Hepatocyte (in vitro differentiated cells): ENCODE data around the gene MYL5. TPM values are rescaled to one million over a fixed set of nuclear protein-coding genes. Genes with fewer than 3 reads are reported as not detected.

Source experiments
- DNase-seq: peaks from one replicate; pipeline ENCODE4 v3.0.0-alpha.2; 2016; ENCODE audit warnings: low spot score
- H2AFZ ChIP-seq: fragments of 200-600 bp; sonication (generic); 2 replicates; pipeline ENCODE4 v1.6.0; 2016; ENCODE audit warnings: antibody characterized with exemption, mild to moderate bottlenecking
- H3K27ac ChIP-seq: fragments of 200-600 bp; sonication (generic); 2 replicates; pipeline ENCODE4 v1.5.1; 2016; ENCODE audit warnings: mild to moderate bottlenecking
- H3K27me3 ChIP-seq: fragments of 200-600 bp; sonication (generic); 2 replicates; pipeline ENCODE4 v1.6.1; 2016
- H3K36me3 ChIP-seq: fragments of 200-600 bp; sonication (generic); replicated peaks from 2 replicates; pipeline ENCODE4 v1.5.1; 2016; ENCODE audit warnings: low read depth; ENCODE audit not compliant: insufficient read depth
- H3K4me1 ChIP-seq: fragments of 200-600 bp; sonication (generic); 2 replicates; pipeline ENCODE4 v1.5.1; 2016; ENCODE audit warnings: mild to moderate bottlenecking, moderate library complexity; ENCODE audit not compliant: insufficient read depth
- H3K4me2 ChIP-seq: fragments of 200-600 bp; sonication (generic); 2 replicates; pipeline ENCODE4 v1.6.0; 2016
- H3K4me3 ChIP-seq: fragments of 200-600 bp; sonication (generic); 2 replicates; pipeline ENCODE4 v1.5.1; 2016; ENCODE audit warnings: mild to moderate bottlenecking
- H3K79me2 ChIP-seq: fragments of 200-600 bp; sonication (generic); 2 replicates; pipeline ENCODE4 v1.6.0; 2017; ENCODE audit warnings: mild to moderate bottlenecking
- H3K9me2 ChIP-seq: fragments of 200-600 bp; sonication (generic); replicated peaks from 2 replicates; pipeline ENCODE4 v1.6.0; 2017; ENCODE audit warnings: mild to moderate bottlenecking; ENCODE audit not compliant: insufficient read depth
- H3K9me3 ChIP-seq: fragments of 200-600 bp; sonication (generic); 2 replicates; pipeline ENCODE4 v1.5.1; 2016; ENCODE audit warnings: low read depth, mild to moderate bottlenecking
- H4K20me1 ChIP-seq: fragments of 200-600 bp; sonication (generic); 2 replicates; pipeline ENCODE4 v1.6.0; 2016; ENCODE audit warnings: mild to moderate bottlenecking; ENCODE audit not compliant: insufficient read depth, poor library complexity, severe bottlenecking
- EZH2 ChIP-seq: fragments of 200-600 bp; sonication (generic); IDR thresholded peaks from 2 replicates; pipeline ENCODE4 v1.6.1; 2016; ENCODE audit warnings: antibody characterized with exemption, mild to moderate bottlenecking, borderline replicate concordance
- EZH2phosphoT487 ChIP-seq: fragments of 200-600 bp; sonication (generic); IDR thresholded peaks from one replicate; pipeline ENCODE4 v1.6.1; 2018; ENCODE audit warnings: antibody characterized with exemption, mild to moderate bottlenecking, low read depth, moderate library complexity; ENCODE audit not compliant: unreplicated experiment, severe bottlenecking
- WGBS: methylation state at CpG from one replicate; pipeline ENCODE4 v1.1.6; 2016; ENCODE audit warnings: low lambda C conversion rate; ENCODE audit errors: missing lambda C conversion rate; 5-methylcytosine and 5-hydroxymethylcytosine counted together
- polyA plus RNA-seq: library from polyadenylated mRNA; unstranded; fragments of >200 nt; fragmentation: Nextera tagmentation; extraction: Ambion mirVana; gene quantifications from 2 replicates; pipeline ENCODE4 v1.2.1, GENCODE V29; 2016
- total RNA-seq: library from RNA; depleted of rRNA; stranded (reverse); fragments of >200 nt; gene quantifications from 2 replicates; pipeline ENCODE4 v1.2.3, GENCODE V29; 2014
- TF ChIP-seq, protein P1 (sequence below): fragments of 200-600 bp; sonication (generic); IDR thresholded peaks from 2 replicates; pipeline ENCODE4 v1.5.1; 2016; ENCODE audit warnings: antibody characterized with exemption, mild to moderate bottlenecking; ENCODE audit not compliant: poor library complexity

The MYL5 gene
- total and polyA plus RNA-seq, 2 experiments from 2014 or later, result 12.6 to 25.1 TPM

DNA sequence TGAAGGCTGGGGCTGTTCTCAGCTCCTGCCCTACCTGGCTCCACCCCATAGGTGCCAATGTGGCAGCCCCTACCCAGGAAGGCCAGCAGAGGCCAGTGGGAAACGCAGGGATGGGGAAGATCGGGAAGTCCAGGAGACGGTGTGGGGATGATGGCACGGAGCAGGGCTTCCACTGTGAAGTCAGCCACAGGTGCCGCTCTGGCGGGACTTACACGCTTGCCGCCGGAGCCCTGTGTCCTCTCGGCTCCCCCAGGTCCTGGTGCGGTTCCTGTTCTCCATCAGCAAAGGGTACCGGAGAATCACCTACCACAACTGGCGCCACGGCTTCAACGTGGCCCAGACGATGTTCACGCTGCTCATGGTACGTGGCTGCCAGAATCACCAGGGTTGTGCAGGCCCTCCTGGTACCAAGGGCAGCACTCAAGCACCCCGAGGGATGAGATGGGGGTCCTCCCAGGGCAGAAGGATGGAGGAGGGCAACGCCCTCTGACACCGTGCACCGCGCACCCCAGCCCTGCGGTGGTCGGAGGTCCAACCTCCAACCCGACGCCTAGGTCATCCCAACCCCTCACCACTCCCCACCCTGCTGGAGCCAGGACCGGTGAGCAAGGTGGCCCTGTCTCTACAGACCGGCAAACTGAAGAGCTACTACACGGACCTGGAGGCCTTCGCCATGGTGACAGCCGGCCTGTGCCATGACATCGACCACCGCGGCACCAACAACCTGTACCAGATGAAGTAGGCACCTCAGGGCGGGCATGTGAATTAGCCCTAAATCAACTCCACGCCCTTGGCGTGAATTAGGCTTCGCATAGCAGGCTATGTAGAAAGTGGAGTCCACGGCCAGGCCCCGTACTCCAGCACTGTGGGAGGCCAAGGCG, 12.2 kb upstream of the MYL5 start:
- Histone ChIP-seq H3K27me3 (no peaks in the 10 kb centered on the region), H3K36me3 (no peaks in the 10 kb centered on the region), H3K4me1 (peaks cover 12% of the 10 kb centered on the region), H3K4me2 (no peak overlapping the region), H3K79me2 (peaks cover 2% of the 10 kb centered on the region), H2AFZ (no peak overlapping the region), H3K27ac (no peak overlapping the region), H3K4me3 (no peak overlapping the region), H3K9me2 (no peaks in the 10 kb centered on the region), H4K20me1 (no peaks in the 10 kb centered on the region), H3K9me3 (no peaks in the 10 kb centered on the region)
- no peak for TF ChIP-seq EZH2
- TF ChIP-seq EZH2phosphoT487, result no peak
- TF ChIP-seq, protein P1, sequence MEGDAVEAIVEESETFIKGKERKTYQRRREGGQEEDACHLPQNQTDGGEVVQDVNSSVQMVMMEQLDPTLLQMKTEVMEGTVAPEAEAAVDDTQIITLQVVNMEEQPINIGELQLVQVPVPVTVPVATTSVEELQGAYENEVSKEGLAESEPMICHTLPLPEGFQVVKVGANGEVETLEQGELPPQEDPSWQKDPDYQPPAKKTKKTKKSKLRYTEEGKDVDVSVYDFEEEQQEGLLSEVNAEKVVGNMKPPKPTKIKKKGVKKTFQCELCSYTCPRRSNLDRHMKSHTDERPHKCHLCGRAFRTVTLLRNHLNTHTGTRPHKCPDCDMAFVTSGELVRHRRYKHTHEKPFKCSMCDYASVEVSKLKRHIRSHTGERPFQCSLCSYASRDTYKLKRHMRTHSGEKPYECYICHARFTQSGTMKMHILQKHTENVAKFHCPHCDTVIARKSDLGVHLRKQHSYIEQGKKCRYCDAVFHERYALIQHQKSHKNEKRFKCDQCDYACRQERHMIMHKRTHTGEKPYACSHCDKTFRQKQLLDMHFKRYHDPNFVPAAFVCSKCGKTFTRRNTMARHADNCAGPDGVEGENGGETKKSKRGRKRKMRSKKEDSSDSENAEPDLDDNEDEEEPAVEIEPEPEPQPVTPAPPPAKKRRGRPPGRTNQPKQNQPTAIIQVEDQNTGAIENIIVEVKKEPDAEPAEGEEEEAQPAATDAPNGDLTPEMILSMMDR, result no peak
- DNase-seq, result no peak
- WGBS, result 98% methylated on average over 39 of the region's 42 CpGs

DNA sequence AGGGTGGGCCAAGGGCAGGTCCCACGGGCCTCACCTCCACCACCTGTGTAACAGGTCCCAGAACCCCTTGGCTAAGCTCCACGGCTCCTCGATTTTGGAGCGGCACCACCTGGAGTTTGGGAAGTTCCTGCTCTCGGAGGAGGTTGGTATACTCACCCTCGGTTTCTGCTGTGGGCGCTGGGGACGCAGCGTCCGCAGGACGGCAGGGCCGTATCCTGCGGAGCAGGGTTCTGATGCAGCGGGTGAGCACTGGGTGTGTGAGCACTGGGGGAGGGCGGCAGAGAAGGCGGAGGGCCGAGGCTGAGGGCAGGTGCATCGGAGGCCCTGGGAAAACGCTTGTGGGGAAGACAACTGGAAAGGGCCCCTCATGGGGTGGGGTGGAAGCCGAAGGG, 11.3 kb upstream of the MYL5 start:
- Histone ChIP-seq H3K9me3 (no peaks in the 10 kb centered on the region), H4K20me1 (no peaks in the 10 kb centered on the region), H3K4me2 (peak overlapping the region; percentile 94), H3K9me2 (no peaks in the 10 kb centered on the region), H3K79me2 (peaks cover 2% of the 10 kb centered on the region), H3K4me1 (peaks cover 12% of the 10 kb centered on the region), H2AFZ (peak overlapping the region; percentile 92), H3K36me3 (no peaks in the 10 kb centered on the region), H3K27ac (peak overlapping the region; percentile 70), H3K27me3 (no peaks in the 10 kb centered on the region), H3K4me3 (peak overlapping the region; percentile 86)
- 65% methylated on average over 20 of the region's 20 CpGs for WGBS
- TF ChIP-seq EZH2, result no peak
- TF ChIP-seq, protein P1, result no peak
- TF ChIP-seq EZH2phosphoT487, result no peak
- no peak for DNase-seq

DNA sequence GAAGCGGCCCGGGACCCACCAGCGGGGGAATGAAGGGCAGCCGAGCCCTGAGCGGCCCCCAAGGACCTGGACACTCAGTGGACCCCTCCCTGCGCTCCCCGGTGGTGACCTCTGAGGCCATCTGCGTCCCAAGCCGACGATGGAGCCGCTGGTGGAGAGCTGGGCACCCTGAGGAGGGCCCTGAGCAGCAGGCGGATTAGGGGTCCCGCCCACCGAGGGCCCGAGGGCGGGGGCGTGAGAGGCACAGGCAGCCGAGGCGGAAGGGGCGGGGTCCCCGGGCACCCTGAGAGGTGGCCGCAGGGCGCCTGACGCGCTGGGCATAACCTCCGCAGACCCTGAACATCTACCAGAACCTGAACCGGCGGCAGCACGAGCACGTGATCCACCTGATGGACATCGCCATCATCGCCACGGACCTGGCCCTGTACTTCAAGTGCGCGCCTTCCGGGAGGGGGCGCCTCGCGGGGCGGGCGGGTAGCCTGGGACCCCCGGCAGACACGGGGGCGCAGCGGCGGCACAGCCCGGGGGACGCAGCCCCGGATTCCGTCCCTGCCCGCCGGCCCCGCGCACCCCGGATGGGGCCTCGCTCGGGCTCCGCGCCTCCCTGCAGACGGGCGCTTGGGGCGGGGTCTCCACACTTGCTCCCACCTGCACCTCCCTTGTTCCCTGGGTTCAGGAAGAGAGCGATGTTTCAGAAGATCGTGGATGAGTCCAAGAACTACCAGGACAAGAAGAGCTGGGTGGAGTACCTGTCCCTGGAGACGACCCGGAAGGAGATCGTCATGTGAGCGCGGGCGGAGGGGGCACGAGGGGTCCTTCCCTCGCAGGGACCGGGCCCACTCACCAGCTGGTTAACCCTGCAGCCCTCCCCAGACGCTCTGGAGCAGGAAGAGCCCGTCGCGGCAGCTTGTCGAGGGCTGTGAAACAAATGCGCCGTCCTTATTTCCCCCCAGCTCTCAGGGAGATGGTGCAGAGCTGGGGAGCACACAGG, 10.6 kb upstream of the MYL5 start:
- Histone ChIP-seq H3K4me3 (peak overlapping the region; percentile 86), H3K27me3 (no peaks in the 10 kb centered on the region), H3K9me3 (no peaks in the 10 kb centered on the region), H4K20me1 (no peaks in the 10 kb centered on the region), H3K27ac (peak overlapping the region; percentile 70), H3K36me3 (no peaks in the 10 kb centered on the region), H3K9me2 (no peaks in the 10 kb centered on the region), H2AFZ (peak overlapping the region; percentile 92), H3K4me1 (peaks cover 12% of the 10 kb centered on the region), H3K79me2 (peaks cover 2% of the 10 kb centered on the region), H3K4me2 (peak overlapping the region; percentile 94)
- no peak for TF ChIP-seq EZH2phosphoT487
- TF ChIP-seq, protein P1, result peak; percentile 31
- DNase-seq, result peak; percentile 82
- 9% methylated on average over 35 of the region's 80 CpGs for WGBS
